K562 (cell line): Measurements from ENCODE around the gene RIIAD1. TPM values are rescaled to one million over a fixed set of nuclear protein-coding genes. Genes with fewer than 3 reads are reported as not detected.
A peak's percentile ranks its signal among the peaks of the same experiment; 100 is the strongest.

Experiments used
- ATAC-seq: fragments of 200-7000 bp; cut with Tn5 transposase; 3 replicates; pipeline ENCODE4 v1.9.1; 2020; ENCODE audit warnings: moderate library complexity
- BruUV-seq: library from RNA; stranded (reverse); fragments of 400-500 nt; replicated peaks from 2 replicates; lab custom pipeline; 2021; lab: Mats Ljungman, UMichigan
- CTCF ChIA-PET: fragments of 300-600 bp; formaldehyde crosslinking; extraction: SDS; loops from one replicate; lab custom pipeline; 2021; ENCODE audit warnings: low intra/inter-chr PET ratio; lab: Yijun Ruan, JAX
- POLR2A ChIA-PET: fragments of 300-600, 350-650 bp; sonication (Branson Sonifier 250); formaldehyde crosslinking; extraction: SDS; loops from one replicate; lab custom pipeline; 2021; ENCODE audit warnings: antibody characterized with exemption, inconsistent platforms; lab: Yijun Ruan, JAX
- DNase-seq, 4 experiments: peaks; one replicate each; pipeline versions ENCODE4 v3.0.0 to v3.0.0-alpha.2; 2011 to 2018; ENCODE audit warnings: low spot score in 3 of 4, mixed read lengths in 3 of 4; ENCODE audit errors: extremely low read depth in 1 of 4
- FAIRE-seq: peaks from 2 replicates; lab custom pipeline; 2011; peaks lifted over from hg19 to GRCh38; lab: Jason Lieb, UNC
- H2AFZ ChIP-seq: 2 replicates; pipeline ENCODE4 v1.6.0; 2011; ENCODE audit warnings: low read depth, low read length, control low read depth, inconsistent platforms
- H3K27ac ChIP-seq: fragments of 200-600 bp; 3 replicates; pipeline ENCODE4 v1.8.0; 2011; ENCODE audit warnings: low read depth, mild to moderate bottlenecking, control low read depth, inconsistent platforms, low read length, moderate library complexity, mixed read lengths; ENCODE audit errors: extremely low read depth
- H3K27me3 ChIP-seq, 2 experiments: fragments of 300-600 bp in 1 of 2; 2 replicates in 1 of 2; 3 replicates in 1 of 2; pipeline versions ENCODE4 v1.6.0 to v1.8.0; 2011; ENCODE audit warnings: inconsistent platforms in 2 of 2, low read length in 2 of 2, mild to moderate bottlenecking in 1 of 2, mixed read lengths in 1 of 2, moderate library complexity in 1 of 2; ENCODE audit not compliant: control insufficient read depth in 2 of 2, insufficient read depth in 2 of 2
- H3K36me3 ChIP-seq: fragments of 300-600 bp; 3 replicates; pipeline ENCODE4 v1.8.0; 2011; ENCODE audit warnings: mild to moderate bottlenecking, low read length, inconsistent platforms; ENCODE audit not compliant: control insufficient read depth, insufficient read depth
- H3K4me1 ChIP-seq, 2 experiments: fragments of 200-600 bp in 1 of 2; replicated peaks in 1 of 2; 2 replicates in 1 of 2; 3 replicates in 1 of 2; pipeline versions ENCODE4 v1.5.1 to v1.8.0; 2011; ENCODE audit warnings: inconsistent platforms in 2 of 2, low read length in 2 of 2, mild to moderate bottlenecking in 1 of 2, mixed read lengths in 1 of 2, moderate library complexity in 1 of 2; ENCODE audit not compliant: control insufficient read depth in 2 of 2, insufficient read depth in 2 of 2
- H3K4me2 ChIP-seq: 2 replicates; pipeline ENCODE4 v1.6.1; 2011; ENCODE audit warnings: low read length, control low read depth, inconsistent platforms, mixed read lengths; ENCODE audit not compliant: insufficient read depth
- H3K4me3 ChIP-seq: fragments of 200-600 bp; sonication (generic), shearing (Covaris generic); 2 replicates; pipeline ENCODE4 v1.5.1; 2016; ENCODE audit warnings: control low read depth, inconsistent platforms
- H3K79me2 ChIP-seq: fragments of 200-600 bp; 3 replicates; pipeline ENCODE4 v1.8.0; 2011; ENCODE audit warnings: low read length, inconsistent platforms; ENCODE audit not compliant: control insufficient read depth, insufficient read depth
- H3K9ac ChIP-seq, 2 experiments: 2 replicates each; pipeline versions ENCODE4 v1.6.0 to v1.6.1; 2011; ENCODE audit warnings: low read depth in 2 of 2, low read length in 2 of 2, control low read depth in 1 of 2, inconsistent platforms in 1 of 2, mild to moderate bottlenecking in 1 of 2, mixed read lengths in 1 of 2; ENCODE audit not compliant: insufficient read depth in 1 of 2
- H3K9me1 ChIP-seq: one replicate; pipeline ENCODE4 v1.6.0; 2011; ENCODE audit warnings: inconsistent platforms, mild to moderate bottlenecking, low read length, moderate library complexity; ENCODE audit not compliant: control insufficient read depth, insufficient read depth
- H3K9me3 ChIP-seq: replicated peaks from 2 replicates; pipeline ENCODE4 v1.5.1; 2011; ENCODE audit warnings: low read depth, low read length, inconsistent platforms; ENCODE audit not compliant: control insufficient read depth, insufficient read depth
- H4K20me1 ChIP-seq: replicated peaks from 2 replicates; pipeline ENCODE4 v1.6.1; 2011; ENCODE audit warnings: low read length, inconsistent platforms, mixed read lengths; ENCODE audit not compliant: control insufficient read depth, insufficient read depth
- NBN ChIP-seq: fragments of 450-650 bp; IDR thresholded peaks from 2 replicates; pipeline ENCODE4 v1.6.1; 2016; ENCODE audit warnings: low read depth, mild to moderate bottlenecking
- NONO ChIP-seq, 2 experiments: fragments of 200-400 bp in 1 of 2; fragments of 450-650 bp in 1 of 2; formaldehyde crosslinking in 1 of 2; IDR thresholded peaks; 2 replicates each; pipeline ENCODE4 v1.6.1; 2017; ENCODE audit warnings: low read depth in 2 of 2, mild to moderate bottlenecking in 2 of 2, moderate library complexity in 2 of 2, low read length in 1 of 2
- NRF1 ChIP-seq, 2 experiments: fragments of 450-650 bp; IDR thresholded peaks in 1 of 2; conservative IDR thresholded peaks in 1 of 2; 2 replicates each; pipeline ENCODE4 v1.6.1; 2014; ENCODE audit warnings: mild to moderate bottlenecking in 2 of 2
- ZNF134 ChIP-seq: fragments of 250-450 bp; sonication (Bioruptor Pico); conservative IDR thresholded peaks from 2 replicates; pipeline ENCODE4 v1.4.0; 2020
- ZNF77 ChIP-seq: fragments of 250-450 bp; sonication (Bioruptor Pico); IDR thresholded peaks from 2 replicates; pipeline ENCODE4 v1.5.0; 2020
- WGBS: fragments of 100-300 bp; shearing (Covaris generic); methylation state at CpG from one replicate; pipeline ENCODE4 v1.1.6; 2016; ENCODE audit warnings: low coverage, mixed read lengths; ENCODE audit not compliant: insufficient coverage; ENCODE audit errors: missing lambda C conversion rate; 5-methylcytosine and 5-hydroxymethylcytosine counted together
- in situ Hi-C: fragments of 300-500 bp; cut with MboI; formaldehyde crosslinking; loops from 4 replicates; pipeline ENCODE4 v1.15.0; 2018; ENCODE audit warnings: inconsistent platforms, mixed read lengths
- intact Hi-C: fragments of 100-400 bp; cut with micrococcal nuclease; formaldehyde crosslinking; loops from 2 replicates; pipeline ENCODE4 v1.14.2; 2022
- polyA plus RNA-seq, 8 experiments: library from polyadenylated mRNA; depleted of rRNA in 4 of 8; stranded (reverse) in 5 of 8; unstranded in 3 of 8; fragments of >200 nt; fragmentation: Nextera tagmentation in 2 of 8; fragmentation: Illumina TruSeq in 1 of 8; extraction: Ambion mirVana in 2 of 8; extraction: Trizol in 1 of 8; gene quantifications; 2 replicates each; pipeline versions ENCODE4 v1.2.1 to v1.2.3, GENCODE V29; 2011 to 2014; ENCODE audit warnings: inconsistent platforms in 1 of 8, missing spikeins in 1 of 8
- total RNA-seq, 7 experiments: library from RNA; depleted of rRNA in 6 of 7; stranded (reverse); fragments of >200 nt in 6 of 7; fragmentation: Illumina TruSeq in 2 of 7; extraction: Trizol in 2 of 7; gene quantifications; 2 replicates each; pipeline versions ENCODE4 v1.2.1 to v1.2.3, GENCODE V29; 2011 to 2021; ENCODE audit warnings: low replicate concordance in 1 of 7

Gene RIIAD1
- total and polyA plus RNA-seq, 9 of the 15 experiments (the other 6 are each of a cell fraction or from before 2014, with no cell fraction given) = not detected

GRCh38 chr1:151710187-151710840, 11.0 kb upstream of the RIIAD1 start (continued):
- no peak for TF ChIP-seq NBN

- H3K36me3 ChIP-seq = no peaks in the 10 kb centered on the region
- no peaks in the 10 kb centered on the region for H3K9me3 ChIP-seq
- peak; percentile 86 to 89 for TF ChIP-seq NRF1 (conservative IDR thresholded peaks at IDR 0.05 in 1 of 2, IDR thresholded peaks at IDR 0.05 in 1 of 2)
- TF ChIP-seq NONO (IDR thresholded peaks at IDR 0.05; ENCODE audit: low read depth in 2 of 2, low read length in 1 of 2) = no peak
- TF ChIP-seq ZNF134 (CRISPR knock-in tag) = peak; percentile 71; the same call in 1 of the 2 replicates
- no peak for TF ChIP-seq ZNF77 (CRISPR knock-in tag)
- TF ChIP-seq, all 486 proteins: peak for 2
- Histone ChIP-seq H3K4me1 (peaks cover 8 to 19% of the 10 kb centered on the region in 2 experiments; a peak in 4 of 5 replicates), H3K27ac (no peak overlapping the region), H3K27me3 (peaks cover 0 to 62% of the 10 kb centered on the region in 2 experiments; a peak in 2 of 5 replicates), H3K4me2 (no peak overlapping the region), H3K9ac (0 out of 4 replicates have a peak overlapping the region, but pooled peaks of 1 of the 2 experiments have one; percentile 13), H3K4me3 (no peak overlapping the region), H4K20me1 (peaks cover 28% of the 10 kb centered on the region), H2AFZ (no peak overlapping the region), H3K79me2 (no peaks in the 10 kb centered on the region), H3K9me1 (no peaks in the 10 kb centered on the region)
- 6% methylated on average over 19 of the region's 21 CpGs for WGBS
- DNase-seq (peak in 2 of 4 experiments; percentile 34 to 39), FAIRE-seq (no peak), ATAC-seq (no peak)
- intact Hi-C loops = no loop called here
- in situ Hi-C loops = no loop called here
- ChIA-PET CTCF (no interaction called here), POLR2A (no interaction called here)
- BruUV-seq = no TSS peak
Measured at GRCh38 chr1:151711044-151711800, 10.1 kb upstream of the RIIAD1 start.
